GM18868 (cell line): Measurements from ENCODE around the gene CELA2B.
"Not testable (repeated sequence)": the region's sequence is repeated elsewhere in the genome, so short reads cannot be mapped to it uniquely, and the experiment has no call there.

Experiments used
- ATAC-seq: cut with Tn5 transposase; IDR thresholded peaks from one replicate; pipeline ENCODE4 v1.9.1; 2021; ENCODE audit warnings: mild to moderate bottlenecking, moderate library complexity; ENCODE audit not compliant: unreplicated experiment

CELA2B gene

GRCh38 chr1:15492596-15492995, 16.7 kb downstream of the CELA2B start:
- no peak for ATAC-seq

- ATAC-seq, result no peak
These were observed 18.0 kb downstream of the CELA2B start for GRCh38 chr1:15493869-15494390.

GRCh38 chr1:15500184-15501178, 24.6 kb downstream of the CELA2B start:
- ATAC-seq, result no peak

- no peak for ATAC-seq
These were observed 25.5 kb downstream of the CELA2B start for GRCh38 chr1:15501208-15502032.

- ATAC-seq, result no peak
These were observed 28.5 kb downstream of the CELA2B start for GRCh38 chr1:15504436-15504835.

- ATAC-seq, result no peak
These were observed 30.9 kb downstream of the CELA2B start for GRCh38 chr1:15506831-15507230.

DNA sequence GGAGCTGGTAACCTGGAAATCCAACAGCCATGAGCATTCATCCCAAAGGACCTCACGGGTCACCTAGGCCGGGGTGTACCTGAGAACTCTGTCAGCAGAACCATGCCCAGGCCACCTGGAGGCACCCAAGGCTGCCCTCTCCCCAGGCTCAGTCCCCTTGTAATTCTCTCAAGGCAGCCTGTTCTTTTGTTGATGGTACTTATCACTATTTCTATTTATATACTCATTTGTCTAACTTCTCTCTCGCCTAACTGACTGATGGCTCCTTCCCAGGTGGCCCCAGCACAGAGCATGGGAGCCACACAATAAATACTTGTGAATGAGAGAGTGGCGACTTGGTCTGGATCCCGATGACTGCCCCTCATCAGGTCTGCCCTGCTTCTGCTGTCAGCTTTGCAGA, 31.4 kb downstream of the CELA2B start:
- no peak for ATAC-seq

DNA sequence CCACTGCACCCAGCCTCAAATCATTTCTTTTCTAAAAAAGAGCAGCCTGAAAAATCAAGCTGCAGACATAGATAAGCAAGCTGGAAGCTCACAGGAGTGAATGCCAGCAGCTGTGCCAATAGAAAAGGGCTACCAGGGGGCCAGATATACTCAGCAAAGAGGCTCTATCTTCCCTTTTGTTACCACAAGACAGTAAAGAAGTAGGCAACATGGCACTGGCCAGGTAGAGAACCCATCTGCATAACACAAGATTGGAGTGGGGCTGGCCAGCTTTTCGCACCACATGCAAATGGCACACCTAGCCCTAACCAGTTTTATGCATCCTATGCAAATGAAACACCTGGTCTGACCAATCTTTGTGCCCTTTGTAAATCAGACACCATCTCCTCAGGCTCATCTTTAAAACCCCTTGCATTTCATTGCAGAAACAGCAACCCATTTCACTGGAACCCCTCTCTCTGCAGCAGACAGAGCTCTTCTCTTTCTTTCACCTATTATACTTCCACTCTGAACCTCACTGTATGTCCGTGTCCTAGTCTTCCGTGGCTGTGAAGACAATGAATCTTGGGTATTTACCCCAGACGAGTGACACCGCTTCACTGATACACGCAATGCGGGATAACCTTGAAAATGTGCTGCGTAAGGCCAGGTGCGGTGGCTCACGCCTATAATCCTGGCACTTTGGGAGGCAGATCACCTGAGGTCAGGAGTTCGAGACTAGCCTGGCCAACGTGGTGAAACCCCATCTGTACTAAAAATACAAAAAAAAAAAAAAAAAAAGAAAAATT, 33.0 kb downstream of the CELA2B start:
- no peak for ATAC-seq

DNA sequence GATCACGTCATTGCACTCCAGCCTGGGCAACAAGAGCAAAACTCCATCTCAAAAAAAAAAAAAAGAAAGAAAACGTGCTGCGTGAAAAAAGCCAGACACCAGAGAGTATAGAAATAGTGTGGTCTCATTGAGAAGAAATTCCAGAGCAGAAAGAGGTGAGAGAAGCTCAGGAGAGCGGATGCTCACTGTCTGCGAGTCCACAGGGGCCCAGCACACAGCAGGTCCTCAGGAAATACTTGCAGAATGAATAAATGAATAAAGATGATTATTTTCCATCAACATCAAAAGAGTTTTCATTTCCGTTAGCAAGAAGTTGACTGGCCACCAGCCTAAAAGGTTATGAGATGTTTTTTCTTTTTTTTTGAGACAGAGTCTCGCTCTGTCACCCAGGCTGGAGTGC, 33.7 kb downstream of the CELA2B start:
- no peak for ATAC-seq

- no peak for ATAC-seq
These were observed 34.9 kb downstream of the CELA2B start for GRCh38 chr1:15510611-15511405.

DNA sequence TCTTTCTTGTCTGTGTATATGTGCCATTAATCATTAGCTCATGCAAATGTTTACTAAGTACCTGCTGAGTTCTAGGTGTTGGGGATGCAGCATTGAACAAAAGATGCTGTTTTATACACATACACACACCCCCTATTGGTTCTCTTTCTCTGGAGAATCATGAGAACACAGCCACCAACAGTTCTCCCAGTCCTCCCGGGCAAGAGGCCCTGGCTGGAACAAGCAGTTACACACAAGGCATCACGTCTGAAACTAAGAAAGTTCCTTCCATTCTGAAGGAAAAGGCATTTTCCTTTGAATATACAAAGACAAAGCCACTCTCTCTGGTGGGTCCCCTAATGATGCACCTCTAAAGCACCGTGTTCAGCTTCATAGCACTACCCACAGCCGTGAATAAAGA, 37.3 kb downstream of the CELA2B start:
- no peak for ATAC-seq

DNA sequence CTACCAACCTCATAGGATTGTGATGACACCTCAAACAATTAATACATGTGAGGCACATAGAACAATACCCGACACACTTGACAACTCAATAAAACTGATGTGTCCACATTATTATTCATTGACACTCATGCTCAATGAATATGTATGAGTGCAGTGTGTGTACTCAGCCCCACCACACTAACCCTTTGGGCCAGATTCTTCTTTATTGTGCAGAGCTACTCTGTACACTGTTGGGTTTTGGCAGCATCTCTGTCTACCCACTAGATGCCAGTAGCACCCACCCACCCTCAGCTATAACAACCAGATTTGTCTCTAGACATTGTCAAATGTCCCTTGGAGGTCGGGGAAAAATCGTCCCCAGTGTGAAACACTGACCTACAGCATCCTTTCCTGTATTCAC, 38.0 kb downstream of the CELA2B start:
- ATAC-seq, result no peak

GRCh38 chr1:15514557-15514956, 38.7 kb downstream of the CELA2B start:
- ATAC-seq, result not testable (repeated sequence)

DNA sequence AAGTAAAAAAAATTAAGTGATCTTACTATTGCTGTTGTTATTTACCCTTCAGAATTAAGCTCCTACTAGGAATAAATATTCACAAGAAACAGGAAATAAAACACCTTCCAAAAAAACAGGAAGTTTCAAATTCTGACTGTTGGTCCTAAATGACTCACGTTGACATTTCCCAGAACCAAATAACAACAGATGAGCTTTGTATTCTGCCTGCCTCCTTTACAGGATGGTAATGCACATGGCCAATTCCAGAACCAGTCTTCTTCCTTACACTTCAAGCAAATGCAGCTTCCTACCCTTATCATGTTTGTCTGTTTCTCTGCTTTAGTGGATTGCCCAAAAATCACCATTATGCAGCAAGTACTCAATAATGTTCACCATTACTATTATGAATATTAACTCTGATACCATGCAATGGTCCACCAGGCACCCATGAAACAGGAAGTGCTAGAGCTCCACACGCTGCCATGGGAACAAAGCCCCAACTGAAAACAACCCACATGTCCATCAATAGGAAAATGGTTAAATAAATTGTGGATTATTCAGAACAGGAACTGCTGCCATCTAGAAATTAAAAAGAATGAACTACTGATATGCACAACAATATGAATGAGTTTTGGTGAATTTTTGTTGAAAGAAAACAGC, 39.2 kb downstream of the CELA2B start:
- ATAC-seq, result no peak

DNA sequence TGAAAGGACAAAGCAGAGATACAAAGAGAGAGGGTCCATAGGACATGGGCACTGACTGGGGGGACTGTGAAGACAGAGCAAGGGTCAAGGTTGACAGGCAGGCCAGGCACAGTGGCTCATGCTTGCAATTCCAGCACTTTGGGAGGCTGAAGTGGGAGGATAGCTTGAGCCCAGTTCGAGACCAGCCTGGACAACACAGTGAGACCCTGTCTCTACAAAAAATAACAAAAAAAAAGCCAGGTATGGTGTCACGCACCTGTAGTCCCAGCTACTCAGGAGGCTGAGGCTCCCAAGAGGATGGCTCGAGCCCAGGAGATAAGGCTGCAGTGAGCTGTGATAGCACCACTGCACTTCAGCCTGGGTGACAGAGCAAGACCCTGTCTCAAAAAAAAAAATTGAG, 43.7 kb downstream of the CELA2B start:
- no peak for ATAC-seq

DNA sequence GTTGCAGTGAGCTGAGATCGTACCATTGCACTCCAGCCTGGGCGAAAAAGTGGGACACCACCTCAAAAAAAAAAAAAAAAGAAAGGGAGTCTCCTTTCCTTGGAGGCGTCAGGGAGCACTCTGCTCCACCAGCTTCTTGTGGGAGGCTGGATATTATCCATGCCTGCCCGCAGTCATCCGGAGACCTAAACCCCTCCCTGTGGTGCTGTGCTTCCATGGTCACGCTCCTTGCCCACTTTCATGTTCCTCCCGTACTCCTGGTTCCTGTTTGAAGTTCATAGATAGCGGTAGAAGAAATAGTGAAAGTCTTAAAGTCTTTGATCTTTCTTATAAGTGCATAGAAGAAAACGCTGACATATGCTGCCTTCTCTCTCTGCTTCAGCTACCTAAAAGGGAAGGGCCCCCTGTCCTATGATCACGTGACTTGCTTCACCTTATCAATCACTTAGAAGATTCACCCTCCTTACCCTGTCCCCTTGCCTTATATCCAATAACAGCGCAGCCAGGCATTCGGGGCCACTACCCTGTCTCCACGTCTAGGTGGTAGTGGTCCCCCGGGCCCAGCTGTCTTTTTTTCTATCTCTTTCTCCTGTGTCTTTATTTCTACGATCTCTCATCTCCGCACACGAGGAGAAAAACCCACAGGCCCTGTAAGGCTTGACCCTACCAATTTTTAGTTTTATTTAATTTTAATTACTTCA, 45.5 kb downstream of the CELA2B start:
- not testable (repeated sequence) for ATAC-seq

GRCh38 chr1:15522551-15522950, 46.6 kb downstream of the CELA2B start:
- ATAC-seq, result no peak

- ATAC-seq, result no peak
These were observed 47.5 kb downstream of the CELA2B start for GRCh38 chr1:15523104-15524020.
